GM18507 (cell line): Measurements from ENCODE around the gene ZNF677.
A peak's percentile ranks its signal among the peaks of the same experiment; 100 is the strongest.
"Not testable (repeated sequence)": the region's sequence is repeated elsewhere in the genome, so short reads cannot be mapped to it uniquely, and the experiment has no call there.

Experiments
- DNase-seq: peaks from one replicate; pipeline ENCODE4 v3.0.0; 2011; ENCODE audit warnings: low read depth; ENCODE audit not compliant: insufficient read length; ENCODE audit errors: extremely low spot score
- FAIRE-seq: peaks from 2 replicates; lab custom pipeline; 2011; peaks lifted over from hg19 to GRCh38; lab: Jason Lieb, UNC

The ZNF677 gene

GRCh38 chr19:53254411-53255341 is at the start of gene ZNF677:
Gene ZNF677 (minus strand): TSS chr19:53254873. CDS start chr19:53251550, 3,323 bp downstream.
- no peak for DNase-seq
- no peak for FAIRE-seq

GRCh38 chr19:53301341-53301740 is 46.7 kb upstream of the ZNF677 start:
- not testable (repeated sequence) for DNase-seq, FAIRE-seq

GRCh38 chr19:53294786-53295441 is 40.2 kb upstream of the ZNF677 start:
- FAIRE-seq (no peak), DNase-seq (no peak)

- DNase-seq (no peak), FAIRE-seq (no peak)
Measured at GRCh38 chr19:53290758-53291549, 36.3 kb upstream of the ZNF677 start.

GRCh38 chr19:53285087-53285486 is 30.4 kb upstream of the ZNF677 start:
- FAIRE-seq = no peak
- DNase-seq = no peak

- FAIRE-seq, DNase-seq: not testable (repeated sequence)
Measured at GRCh38 chr19:53281947-53282346, 27.3 kb upstream of the ZNF677 start.

- no peak for DNase-seq
- FAIRE-seq = no peak
Measured at GRCh38 chr19:53275480-53275879, 20.8 kb upstream of the ZNF677 start.

- DNase-seq (no peak), FAIRE-seq (no peak)
Measured at GRCh38 chr19:53272044-53272443, 17.4 kb upstream of the ZNF677 start.

GRCh38 chr19:53269861-53270260 is 15.2 kb upstream of the ZNF677 start:
- not testable (repeated sequence) for DNase-seq, FAIRE-seq

- FAIRE-seq, DNase-seq: not testable (repeated sequence)
Measured at GRCh38 chr19:53267623-53268022, 12.9 kb upstream of the ZNF677 start, which contains the start of gene VN1R4. Gene VN1R4 (minus strand): TSS chr19:53267723. CDS start chr19:53267665, 58 bp downstream.

GRCh38 chr19:53257715-53258342 is 3.2 kb upstream of the ZNF677 start, which contains the start of gene VN1R2:
Gene VN1R2 (plus strand): TSS chr19:53258292. CDS start chr19:53258376, 84 bp downstream.
- not testable (repeated sequence) for DNase-seq, FAIRE-seq

GRCh38 chr19:53246498-53246897 is 8.2 kb downstream of the ZNF677 start:
- DNase-seq = no peak
- no peak for FAIRE-seq

- no peak for DNase-seq
- FAIRE-seq = no peak
Measured at GRCh38 chr19:53237114-53237777, 17.4 kb downstream of the ZNF677 start.

- DNase-seq (no peak), FAIRE-seq (no peak)
Measured at GRCh38 chr19:53224606-53225005, 30.1 kb downstream of the ZNF677 start.

GRCh38 chr19:53222716-53223115 is 32.0 kb downstream of the ZNF677 start:
- not testable (repeated sequence) for DNase-seq, FAIRE-seq

GRCh38 chr19:53212703-53213320 is 41.9 kb downstream of the ZNF677 start:
- FAIRE-seq = no peak
- DNase-seq = no peak

- FAIRE-seq, DNase-seq: not testable (repeated sequence)
Measured at GRCh38 chr19:53211554-53211953, 43.1 kb downstream of the ZNF677 start.

GRCh38 chr19:53196777-53197396 is 57.8 kb downstream of the ZNF677 start:
- DNase-seq = peak; percentile 53
- FAIRE-seq = no peak
